GM21360 (cell line): ENCODE data around the gene PEAR1.

Experiments used
- ATAC-seq: cut with Tn5 transposase; IDR thresholded peaks from one replicate; pipeline ENCODE4 v1.9.1; 2021; ENCODE audit warnings: mild to moderate bottlenecking, moderate library complexity; ENCODE audit not compliant: unreplicated experiment

Gene PEAR1

GRCh38 chr1:156899956-156900718 lies 6.6 kb downstream of the PEAR1 start:
- ATAC-seq = no peak

DNA sequence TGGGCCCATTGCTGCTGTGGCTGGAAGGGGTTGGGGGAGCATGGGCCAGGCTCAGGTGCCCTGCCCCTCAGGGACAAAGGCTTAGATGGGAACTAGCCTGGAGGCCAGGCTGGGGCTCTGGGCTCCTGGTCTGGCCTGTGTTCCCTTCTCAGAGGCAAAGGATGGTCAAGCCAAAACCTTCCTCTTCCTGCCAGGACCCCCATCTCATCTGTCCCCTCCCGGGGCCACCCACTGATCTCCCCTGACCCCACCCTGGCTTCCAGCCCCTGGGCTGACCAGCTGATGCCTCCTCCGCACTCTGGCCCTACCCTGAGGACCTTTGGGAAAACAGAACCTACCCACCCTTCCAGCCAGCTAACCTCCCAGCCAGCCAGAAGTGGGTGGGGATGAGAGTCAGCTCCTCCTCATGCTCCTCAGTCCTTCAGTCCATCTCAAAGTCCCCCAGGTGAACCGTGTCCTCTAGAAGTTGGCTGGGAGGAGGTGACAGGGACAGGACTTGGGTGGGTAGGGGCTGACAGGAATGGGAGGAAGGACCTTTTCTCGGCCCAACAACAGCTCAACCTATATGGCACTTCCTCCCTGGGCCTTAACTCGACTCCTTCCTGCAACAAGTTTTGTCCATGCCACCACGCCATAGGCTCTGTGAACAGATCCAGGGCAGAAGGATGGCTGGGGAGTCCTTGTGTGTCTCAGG lies 7.5 kb downstream of the PEAR1 start:
- no peak for ATAC-seq

GRCh38 chr1:156901590-156901900 lies 8.0 kb downstream of the PEAR1 start:
- ATAC-seq = no peak

DNA sequence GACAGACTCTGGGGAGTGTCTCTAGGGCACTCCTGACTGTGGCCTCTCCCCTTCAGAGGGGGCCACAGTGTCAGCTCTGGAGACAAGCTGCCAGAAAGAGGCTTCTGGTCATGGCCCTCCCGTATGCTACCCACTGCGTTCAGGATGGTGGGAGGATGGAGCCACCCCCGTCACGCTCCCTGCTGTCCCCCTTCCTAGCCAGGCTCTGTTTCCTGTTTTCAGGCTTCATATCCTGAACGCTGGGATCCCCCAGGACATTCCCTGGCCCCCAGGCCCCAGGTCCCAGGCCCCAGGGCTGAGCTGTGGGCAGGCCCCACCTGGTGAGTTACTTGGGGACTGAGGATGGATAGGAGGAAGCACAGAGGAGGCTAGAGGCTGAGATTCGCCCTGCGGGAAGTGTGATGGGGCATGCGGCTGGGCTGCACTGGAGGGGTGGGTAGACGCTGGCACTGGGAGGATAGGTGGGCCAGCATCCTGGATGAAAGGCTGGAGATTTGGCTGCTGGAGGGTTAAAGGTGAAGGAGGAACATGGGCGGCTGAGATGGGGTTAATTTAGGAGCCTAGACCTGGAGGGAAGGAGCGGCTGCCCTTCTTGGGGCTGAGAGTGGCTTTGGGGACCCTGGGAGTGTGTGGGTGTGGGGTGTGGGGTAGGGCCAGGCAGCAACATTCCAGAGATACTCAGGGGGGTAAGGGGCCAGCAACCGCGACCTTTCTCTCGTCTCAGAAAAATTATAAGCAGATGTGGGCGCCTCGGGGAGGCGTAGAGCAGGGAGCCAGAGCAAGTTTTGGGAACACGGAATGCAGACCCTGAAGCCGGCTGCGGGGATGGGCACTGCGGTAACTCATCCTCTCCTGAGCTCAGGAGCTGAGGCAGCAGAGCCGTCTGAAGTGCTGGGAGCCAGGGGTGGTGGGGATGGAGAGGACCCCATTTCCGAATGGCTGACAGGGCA lies 8.7 kb downstream of the PEAR1 start:
- ATAC-seq = no peak

GRCh38 chr1:156903328-156904091 lies 10.0 kb downstream of the PEAR1 start:
- no peak for ATAC-seq

DNA sequence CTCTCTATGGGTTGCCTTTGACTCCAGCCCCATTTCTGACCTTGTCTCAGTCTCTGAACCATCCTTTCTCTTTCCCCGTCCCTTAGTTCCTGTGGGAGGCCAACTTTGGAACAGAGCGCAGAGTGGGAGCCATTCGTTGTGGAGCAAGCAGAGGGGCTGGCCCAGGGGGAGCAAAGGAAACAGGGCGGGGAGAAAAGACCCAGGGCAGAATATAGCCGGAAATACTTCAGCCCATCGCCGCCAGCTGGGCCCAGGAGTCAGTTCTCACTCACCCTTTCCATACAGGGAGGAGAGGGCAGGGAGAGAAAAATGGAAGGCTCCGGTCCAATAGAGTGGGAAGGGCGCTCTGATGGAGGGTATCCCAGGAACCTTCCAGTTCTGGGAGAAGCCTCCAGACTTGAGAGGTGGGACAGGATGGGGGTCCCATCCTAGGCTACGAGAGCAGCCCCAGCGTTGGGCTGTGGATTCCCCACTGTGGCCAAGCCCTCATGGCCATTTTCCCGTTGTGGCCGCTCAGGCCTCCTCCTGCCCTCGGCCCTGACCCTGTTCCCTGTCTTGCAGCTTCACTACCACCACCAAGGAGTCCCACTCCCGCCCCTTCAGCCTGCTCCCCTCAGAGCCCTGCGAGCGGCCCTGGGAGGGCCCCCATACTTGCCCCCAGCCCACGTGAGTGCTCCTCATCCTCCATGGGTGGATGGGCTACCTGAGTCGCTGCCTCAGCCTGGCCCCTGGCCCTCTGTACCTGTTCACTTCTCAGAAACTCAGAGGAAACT lies 10.9 kb downstream of the PEAR1 start:
- no peak for ATAC-seq

DNA sequence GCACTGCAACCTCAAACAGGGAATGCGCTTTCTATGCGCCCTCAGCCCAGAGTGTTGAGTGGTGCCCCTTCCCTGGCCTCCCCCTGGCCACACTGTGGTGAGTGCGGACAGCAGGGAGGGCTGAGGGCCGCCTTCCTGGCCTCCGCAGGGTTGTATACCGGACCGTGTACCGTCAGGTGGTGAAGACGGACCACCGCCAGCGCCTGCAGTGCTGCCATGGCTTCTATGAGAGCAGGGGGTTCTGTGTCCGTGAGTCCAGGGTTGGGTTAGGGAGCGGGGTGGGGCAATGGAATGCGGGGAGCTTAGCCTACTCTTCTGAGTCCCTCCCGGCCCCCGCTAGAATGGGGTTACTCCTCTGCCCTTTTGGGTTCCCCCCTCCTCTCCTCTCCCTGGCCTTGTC lies 11.7 kb downstream of the PEAR1 start:
- ATAC-seq = no peak

GRCh38 chr1:156905651-156906050 lies 12.1 kb downstream of the PEAR1 start:
- no peak for ATAC-seq

GRCh38 chr1:156906206-156906906 lies 12.8 kb downstream of the PEAR1 start:
- ATAC-seq = no peak

GRCh38 chr1:156908541-156908940 lies 15.0 kb downstream of the PEAR1 start:
- no peak for ATAC-seq

- no peak for ATAC-seq
These were observed 15.4 kb downstream of the PEAR1 start for GRCh38 chr1:156908955-156909354.

- no peak for ATAC-seq
These were observed 16.2 kb downstream of the PEAR1 start for GRCh38 chr1:156909671-156910070.

DNA sequence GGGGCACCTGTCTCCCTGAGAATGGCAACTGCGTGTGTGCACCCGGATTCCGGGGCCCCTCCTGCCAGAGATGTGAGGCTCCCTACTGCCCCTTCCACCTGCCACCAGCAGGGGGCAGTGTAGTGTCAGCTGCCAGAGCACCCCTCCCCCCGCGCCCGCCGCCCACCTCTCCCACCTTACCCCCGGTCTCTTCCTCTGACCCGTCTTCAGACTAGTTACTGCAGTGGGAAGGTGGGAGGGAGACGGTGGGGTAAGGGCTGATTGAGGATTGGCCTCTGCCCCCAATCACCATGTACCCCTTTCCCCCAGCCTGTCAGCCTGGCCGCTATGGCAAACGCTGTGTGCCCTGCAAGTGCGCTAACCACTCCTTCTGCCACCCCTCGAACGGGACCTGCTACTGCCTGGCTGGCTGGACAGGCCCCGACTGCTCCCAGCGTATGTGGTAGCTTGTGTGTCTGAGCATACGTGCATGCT lies 16.8 kb downstream of the PEAR1 start:
- ATAC-seq = no peak

GRCh38 chr1:156911577-156912298 lies 18.2 kb downstream of the PEAR1 start:
- ATAC-seq = no peak

GRCh38 chr1:156912310-156912709 lies 18.8 kb downstream of the PEAR1 start:
- no peak for ATAC-seq

GRCh38 chr1:156912861-156913808 lies 19.6 kb downstream of the PEAR1 start:
- ATAC-seq = no peak

- ATAC-seq = no peak
These were observed 20.4 kb downstream of the PEAR1 start for GRCh38 chr1:156913809-156914387.
